CD4-positive, CD25-positive, alpha-beta regulatory T cell (primary cell): Measurements from ENCODE around the gene CAMTA1. TPM values are rescaled to one million over a fixed set of nuclear protein-coding genes. Genes with fewer than 3 reads are reported as not detected.

Experiments used
- ATAC-seq, 2 donors: fragments of 150-1000 bp; cut with Tn5 transposase; one replicate each; pipeline ENCODE4 v1.10.0; 2021; ENCODE audit warnings: low read depth in 2 of 2, moderate number of reproducible peaks in 2 of 2, moderate library complexity in 1 of 2
- DNase-seq, 3 donors: peaks; one replicate each; pipeline versions ENCODE4 v3.0.0 to v3.0.0-alpha.2; 2012 to 2022; ENCODE audit warnings: mixed read lengths in 1 of 3
- H3K27ac ChIP-seq: one replicate; pipeline ENCODE4 v1.7.0; 2013; ENCODE audit warnings: mild to moderate bottlenecking, low read length; ENCODE audit not compliant: insufficient read depth, poor library complexity, severe bottlenecking
- H3K27me3 ChIP-seq: one replicate; pipeline ENCODE4 v1.7.0; 2013; ENCODE audit warnings: low read length; ENCODE audit not compliant: control insufficient read depth, insufficient read depth
- H3K36me3 ChIP-seq: one replicate; pipeline ENCODE4 v1.7.0; 2013; ENCODE audit warnings: mild to moderate bottlenecking, low read length, moderate library complexity; ENCODE audit not compliant: control insufficient read depth, insufficient read depth
- H3K4me1 ChIP-seq: 2 replicates; pipeline ENCODE4 v1.7.0; 2013; ENCODE audit warnings: mild to moderate bottlenecking, low read length; ENCODE audit not compliant: insufficient read depth, control insufficient read depth, poor library complexity, severe bottlenecking
- H3K4me3 ChIP-seq: one replicate; pipeline ENCODE4 v1.7.0; 2013; ENCODE audit warnings: low read depth, mild to moderate bottlenecking, low read length, moderate library complexity
- H3K9me3 ChIP-seq, 2 experiments: 1 replicate in 1 of 2; 2 replicates in 1 of 2; pipeline ENCODE4 v1.7.0; 2013; ENCODE audit warnings: low read length in 2 of 2, mild to moderate bottlenecking in 1 of 2, moderate library complexity in 1 of 2; ENCODE audit not compliant: control insufficient read depth in 2 of 2
- H3K27ac Mint-ChIP-seq, 3 donors: one replicate each; pipeline ENCODE4 v1.8.0; 2020 to 2022; ENCODE audit warnings: mild to moderate bottlenecking in 3 of 3, mixed read lengths in 3 of 3, moderate library complexity in 2 of 3
- H3K27me3 Mint-ChIP-seq: one replicate; pipeline ENCODE4 v1.8.0; 2022; ENCODE audit warnings: mild to moderate bottlenecking, mixed read lengths
- H3K36me3 Mint-ChIP-seq: one replicate; pipeline ENCODE4 v1.8.0; 2020; ENCODE audit warnings: mixed read lengths
- H3K4me1 Mint-ChIP-seq, 4 donors: one replicate each; pipeline ENCODE4 v1.8.0; 2020 to 2022; ENCODE audit warnings: mixed read lengths in 4 of 4, mild to moderate bottlenecking in 1 of 4
- H3K4me3 Mint-ChIP-seq, 4 donors: one replicate each; pipeline ENCODE4 v1.8.0; 2020 to 2022; ENCODE audit warnings: mild to moderate bottlenecking in 4 of 4, mixed read lengths in 4 of 4, moderate library complexity in 3 of 4
- H3K9me3 Mint-ChIP-seq, 7 donors: one replicate each; pipeline ENCODE4 v1.8.0; 2020 to 2022; ENCODE audit warnings: mixed read lengths in 7 of 7, mild to moderate bottlenecking in 3 of 7, moderate library complexity in 2 of 7
- polyA plus RNA-seq, 4 donors: library from polyadenylated mRNA; unstranded; fragments of 300-500 nt; fragmentation: Illumina TruSeq; gene quantifications; one replicate each; pipeline ENCODE4 v1.2.3, GENCODE V29; 2021
- total RNA-seq: library from RNA; stranded (reverse); gene quantifications from one replicate; pipeline ENCODE4 v1.2.3, GENCODE V29; 2022

CAMTA1 gene
- total and polyA plus RNA-seq, 5 donors from 2014 or later = 48.8 to 112 (median 80.0) TPM

DNA sequence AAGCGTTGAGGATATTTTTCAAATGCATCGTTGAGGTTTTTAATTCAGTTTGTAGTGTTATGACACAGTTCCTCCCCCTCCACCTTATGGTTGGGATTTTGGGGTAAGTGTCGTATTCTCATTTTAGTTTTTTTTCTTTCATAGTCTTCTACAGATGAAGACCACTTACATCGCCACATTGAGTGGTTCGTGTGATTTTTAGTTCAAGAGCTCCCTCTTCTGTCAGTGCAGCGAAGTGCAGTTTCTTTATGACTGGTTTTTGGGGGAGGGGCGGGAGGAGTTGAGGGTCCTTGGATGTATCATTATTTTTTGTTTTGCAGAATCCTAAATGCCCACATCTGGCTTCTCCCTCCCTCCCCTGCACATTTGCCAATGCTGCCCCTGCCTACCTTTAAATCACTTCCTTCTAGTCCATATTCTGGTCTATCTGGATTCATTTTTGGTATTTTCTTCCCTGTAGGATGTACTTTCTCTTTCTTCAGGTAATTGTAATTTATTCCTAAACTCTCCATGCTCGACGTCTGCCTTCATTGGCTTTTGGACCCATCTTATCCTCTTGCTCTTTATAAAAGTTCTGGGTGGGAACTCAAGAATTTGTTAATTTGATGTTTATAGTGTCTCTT is 433.1 kb downstream of the CAMTA1 start:
- ATAC-seq (no peak), DNase-seq (peak in 2 of 3 donors; percentile 19 to 33)
- Mint-ChIP-seq H3K27me3 (peaks cover 14% of the 10 kb centered on the region), H3K9me3 (peaks cover 0 to 7% (median 0%) of the 10 kb centered on the region in 7 donors), H3K27ac (no peak overlapping the region), H3K4me1 (no peaks in the 10 kb centered on the region), H3K36me3 (no peaks in the 10 kb centered on the region), H3K4me3 (no peak overlapping the region)
- no peaks in the 10 kb centered on the region for H3K4me1 ChIP-seq
- H3K4me3 ChIP-seq = no peak overlapping the region
- no peaks in the 10 kb centered on the region for H3K27me3 ChIP-seq
- H3K36me3 ChIP-seq = no peaks in the 10 kb centered on the region
- H3K9me3 ChIP-seq = no peaks in the 10 kb centered on the region
- no peak overlapping the region for H3K27ac ChIP-seq

DNA sequence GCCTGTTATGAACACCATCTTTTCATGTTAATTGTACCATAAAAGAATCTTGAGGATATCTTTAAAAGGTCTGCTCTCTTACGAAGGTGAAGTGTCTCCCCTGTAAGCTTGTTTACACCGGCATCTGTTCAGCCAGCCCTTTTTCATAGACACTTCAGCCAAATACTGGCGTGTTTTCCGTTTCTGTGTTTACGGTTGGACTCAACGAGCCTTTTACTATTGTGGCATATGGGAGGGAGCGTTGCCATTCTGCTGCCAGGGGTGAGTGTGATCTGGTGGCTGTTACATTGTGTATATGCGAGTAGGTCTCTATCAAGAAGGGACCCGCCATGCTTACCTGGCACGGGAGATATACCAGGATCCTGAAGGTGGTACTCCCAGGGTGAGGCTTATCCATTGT is 433.8 kb downstream of the CAMTA1 start:
- Mint-ChIP-seq H3K4me1 (no peaks in the 10 kb centered on the region), H3K9me3 (peaks cover 0 to 7% (median 0%) of the 10 kb centered on the region in 7 donors), H3K4me3 (no peak overlapping the region), H3K36me3 (no peaks in the 10 kb centered on the region), H3K27me3 (peaks cover 14% of the 10 kb centered on the region), H3K27ac (no peak overlapping the region)
- ATAC-seq (no peak), DNase-seq (no peak)
- Histone ChIP-seq H3K36me3 (no peaks in the 10 kb centered on the region), H3K9me3 (no peaks in the 10 kb centered on the region), H3K4me3 (no peak overlapping the region), H3K27ac (no peak overlapping the region), H3K4me1 (no peaks in the 10 kb centered on the region), H3K27me3 (no peaks in the 10 kb centered on the region)

DNA sequence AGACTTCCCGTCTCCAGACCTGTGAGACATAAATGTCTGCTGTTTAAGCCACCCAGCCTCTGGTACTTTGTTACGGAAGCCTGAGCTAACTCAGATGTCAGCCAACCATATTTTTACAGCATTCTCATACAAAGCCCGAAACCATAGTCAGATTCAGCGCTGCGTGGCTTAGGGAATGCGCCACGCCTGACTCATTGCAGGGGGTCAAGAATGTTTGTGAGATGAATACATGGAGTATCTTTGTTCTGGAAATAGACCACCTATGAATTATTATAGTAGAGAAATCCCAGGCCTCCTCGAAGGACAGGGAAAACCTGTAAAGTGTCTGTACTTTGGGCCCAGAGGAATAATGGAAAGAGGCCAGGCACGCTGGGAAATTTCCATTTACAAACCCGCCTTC is 434.8 kb downstream of the CAMTA1 start:
- Histone ChIP-seq H3K36me3 (no peaks in the 10 kb centered on the region), H3K27me3 (no peaks in the 10 kb centered on the region), H3K4me1 (no peaks in the 10 kb centered on the region), H3K9me3 (no peaks in the 10 kb centered on the region), H3K4me3 (no peak overlapping the region), H3K27ac (no peak overlapping the region)
- Mint-ChIP-seq H3K9me3 (peaks cover 0 to 2% (median 0%) of the 10 kb centered on the region in 7 donors), H3K4me1 (no peaks in the 10 kb centered on the region), H3K36me3 (no peaks in the 10 kb centered on the region), H3K27me3 (peaks cover 14% of the 10 kb centered on the region), H3K4me3 (no peak overlapping the region), H3K27ac (no peak overlapping the region)
- ATAC-seq (no peak), DNase-seq (no peak)

DNA sequence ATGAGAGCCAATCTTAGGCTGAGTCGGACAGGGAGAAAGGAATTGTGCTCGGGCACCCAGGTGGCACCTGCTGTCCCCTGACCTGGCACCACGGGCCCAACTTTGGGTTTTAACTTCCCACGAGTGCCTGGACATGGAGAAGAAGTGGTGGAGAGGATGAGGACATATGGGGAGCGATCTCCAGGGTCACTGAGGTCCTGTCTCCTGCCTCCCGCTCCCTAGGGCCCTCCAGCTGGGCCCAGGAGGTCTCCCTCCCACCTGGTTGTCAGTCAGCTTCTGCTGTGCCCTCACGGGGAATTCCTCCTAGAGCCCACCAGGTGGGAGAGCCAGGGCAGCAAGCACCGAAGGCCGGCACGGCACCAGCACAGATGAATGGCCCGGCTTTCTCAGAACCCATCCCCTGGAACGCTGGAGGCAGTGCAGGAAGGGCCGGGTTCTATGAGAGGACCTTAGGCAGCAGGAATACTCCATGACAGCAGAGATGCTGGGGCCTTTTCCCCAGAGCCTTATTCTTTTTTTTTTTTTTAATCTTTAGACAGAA is 435.5 kb downstream of the CAMTA1 start:
- H3K9me3 ChIP-seq = no peaks in the 10 kb centered on the region
- H3K36me3 ChIP-seq = no peaks in the 10 kb centered on the region
- Mint-ChIP-seq H3K27ac (no peak overlapping the region), H3K4me1 (no peaks in the 10 kb centered on the region), H3K36me3 (no peaks in the 10 kb centered on the region), H3K9me3 (peaks cover 0 to 2% (median 0%) of the 10 kb centered on the region in 7 donors), H3K27me3 (peaks cover 14% of the 10 kb centered on the region), H3K4me3 (no peak overlapping the region)
- no peak overlapping the region for H3K4me3 ChIP-seq
- DNase-seq = no peak
- H3K4me1 ChIP-seq = no peaks in the 10 kb centered on the region
- no peak for ATAC-seq
- no peak overlapping the region for H3K27ac ChIP-seq
- no peaks in the 10 kb centered on the region for H3K27me3 ChIP-seq

DNA sequence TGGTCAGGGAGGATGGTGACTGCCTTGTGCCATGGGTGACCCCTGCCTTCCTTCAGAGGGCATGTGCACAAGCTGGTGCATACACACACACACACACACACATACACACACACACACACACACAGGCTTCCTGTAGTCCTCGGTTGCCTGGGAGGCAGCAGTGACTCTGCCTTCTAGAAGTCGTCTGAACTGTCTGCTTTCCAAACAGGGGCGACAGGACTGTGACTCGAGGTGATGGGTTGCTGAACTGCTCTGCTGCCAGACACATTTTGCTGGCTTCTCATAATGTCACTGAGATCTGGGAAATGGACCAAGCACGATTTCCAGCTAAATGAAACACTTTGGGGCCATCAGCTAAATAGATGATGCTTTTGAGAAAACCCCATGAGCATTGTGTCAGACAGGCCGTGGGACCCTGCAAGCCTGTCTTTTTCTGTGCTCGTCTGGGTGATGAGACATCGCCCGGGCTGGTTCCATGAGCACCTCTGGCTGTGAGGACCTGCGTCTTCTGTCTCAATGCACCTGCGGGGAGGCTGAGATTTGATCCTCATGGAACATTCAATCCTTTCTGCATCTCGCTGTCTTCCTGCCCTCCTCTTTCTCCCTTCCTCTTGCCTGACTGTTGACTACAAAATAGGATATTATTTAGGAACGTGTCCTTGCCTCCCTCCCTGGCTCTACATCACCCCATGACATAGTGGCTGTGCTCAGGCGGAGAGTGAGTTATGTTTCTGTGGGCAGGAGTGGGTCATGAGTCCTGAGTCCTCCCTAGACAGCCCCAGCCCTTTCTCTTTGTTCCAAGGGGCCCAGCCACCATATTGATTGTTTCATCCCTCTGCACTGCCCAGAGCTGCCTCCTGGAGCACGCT is 436.8 kb downstream of the CAMTA1 start:
- Mint-ChIP-seq H3K4me1 (no peaks in the 10 kb centered on the region), H3K36me3 (no peaks in the 10 kb centered on the region), H3K4me3 (no peak overlapping the region), H3K27ac (no peak overlapping the region), H3K27me3 (peaks cover 5% of the 10 kb centered on the region), H3K9me3 (no peaks in the 10 kb centered on the region)
- Histone ChIP-seq H3K4me3 (no peak overlapping the region), H3K4me1 (no peaks in the 10 kb centered on the region), H3K27me3 (no peaks in the 10 kb centered on the region), H3K27ac (no peak overlapping the region), H3K36me3 (no peaks in the 10 kb centered on the region), H3K9me3 (no peaks in the 10 kb centered on the region)
- ATAC-seq (no peak), DNase-seq (no peak)

DNA sequence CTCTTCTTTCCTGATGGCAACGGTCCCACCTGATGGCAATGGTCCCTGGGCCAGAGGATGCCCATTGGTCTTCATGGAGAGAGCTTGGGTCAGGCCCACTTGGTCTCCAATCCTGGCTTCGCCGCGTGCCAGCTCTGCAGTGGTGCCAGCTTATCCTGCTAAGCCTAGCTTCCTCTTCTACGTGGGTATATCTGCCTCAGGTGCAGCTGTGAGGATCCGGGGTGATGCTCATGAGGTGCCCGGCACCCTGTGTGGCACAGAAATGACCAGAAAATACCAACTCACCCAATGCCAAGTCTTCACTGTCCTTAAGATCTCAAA is 437.4 kb downstream of the CAMTA1 start:
- H3K4me3 ChIP-seq = no peak overlapping the region
- Mint-ChIP-seq H3K4me1 (no peaks in the 10 kb centered on the region), H3K36me3 (no peaks in the 10 kb centered on the region), H3K27ac (no peak overlapping the region), H3K9me3 (no peaks in the 10 kb centered on the region), H3K27me3 (peaks cover 4% of the 10 kb centered on the region), H3K4me3 (no peak overlapping the region)
- no peak for DNase-seq
- H3K9me3 ChIP-seq = no peaks in the 10 kb centered on the region
- H3K4me1 ChIP-seq = no peaks in the 10 kb centered on the region
- no peak for ATAC-seq
- H3K27me3 ChIP-seq = no peaks in the 10 kb centered on the region
- no peaks in the 10 kb centered on the region for H3K36me3 ChIP-seq
- no peak overlapping the region for H3K27ac ChIP-seq

DNA sequence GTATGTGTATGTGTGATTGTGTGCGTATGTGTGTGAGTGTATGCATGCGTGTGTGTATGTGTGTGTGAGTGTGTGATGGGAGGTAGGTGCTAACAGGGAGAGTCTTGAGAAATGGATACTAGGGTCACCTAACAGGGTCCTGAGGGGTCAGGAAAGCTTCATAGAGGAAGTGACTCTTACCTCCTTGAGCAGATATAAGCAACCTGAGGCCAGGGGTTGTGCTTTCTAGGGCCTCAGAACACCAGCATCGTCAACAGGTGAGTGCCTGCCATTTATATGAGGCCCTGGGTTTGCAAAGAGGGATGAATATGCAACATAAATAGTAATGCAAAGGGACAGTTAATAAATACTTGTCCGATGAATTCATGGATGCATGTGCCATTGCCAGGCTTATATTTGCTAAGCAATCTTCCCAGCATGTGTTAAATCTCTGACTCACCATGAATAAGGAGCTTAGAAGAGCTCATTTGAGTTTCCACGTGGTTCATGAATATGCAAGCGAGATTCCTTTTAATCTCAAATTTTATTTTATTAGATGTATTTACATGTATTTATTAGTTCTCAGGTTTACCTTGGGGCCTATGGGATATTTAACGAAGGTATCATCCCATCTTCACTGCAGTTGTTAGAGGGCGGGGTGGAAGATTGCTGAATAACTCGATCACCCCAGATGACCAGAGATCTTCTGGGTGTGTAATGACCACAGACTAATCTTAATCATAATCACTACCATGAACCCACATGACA is 438.3 kb downstream of the CAMTA1 start:
- H3K27ac ChIP-seq = no peak overlapping the region

More for the DNA sequence above, 438.3 kb downstream of the CAMTA1 start:
- no peaks in the 10 kb centered on the region for H3K9me3 ChIP-seq
- H3K4me3 ChIP-seq = no peak overlapping the region
- H3K36me3 Mint-ChIP-seq = no peaks in the 10 kb centered on the region
- no peaks in the 10 kb centered on the region for H3K27me3 ChIP-seq
- no peaks in the 10 kb centered on the region for H3K4me1 Mint-ChIP-seq
- peaks cover 4% of the 10 kb centered on the region for H3K27me3 Mint-ChIP-seq
- H3K4me3 Mint-ChIP-seq = no peak overlapping the region
- DNase-seq (no peak), ATAC-seq (no peak)
- H3K36me3 ChIP-seq = no peaks in the 10 kb centered on the region
- no peak overlapping the region for H3K27ac Mint-ChIP-seq
- H3K4me1 ChIP-seq = no peaks in the 10 kb centered on the region
- H3K9me3 Mint-ChIP-seq = no peaks in the 10 kb centered on the region
